Measurements from ENCODE around the gene SSBP2. TPM values are rescaled to one million over a fixed set of nuclear protein-coding genes. Genes with fewer than 3 reads are reported as not detected.

SSBP2 gene
- total RNA-seq, 4 donors from 2014 or later, result 48.6 to 80.4 (median 71.9) TPM

GRCh38 chr5:81506378-81506777 lies 244.5 kb downstream of the SSBP2 start:
- no peak for TF ChIP-seq CTCF (IDR thresholded peaks at IDR 0.05; ENCODE audit: low read depth)

GRCh38 chr5:81505672-81506071 lies 245.2 kb downstream of the SSBP2 start:
- TF ChIP-seq CTCF (IDR thresholded peaks at IDR 0.05; ENCODE audit: low read depth), result no peak

GRCh38 chr5:81495286-81495685 lies 255.6 kb downstream of the SSBP2 start:
- TF ChIP-seq CTCF (IDR thresholded peaks at IDR 0.05; ENCODE audit: low read depth), result no peak

GRCh38 chr5:81488862-81489261 lies 262.0 kb downstream of the SSBP2 start:
- TF ChIP-seq CTCF (IDR thresholded peaks at IDR 0.05; ENCODE audit: low read depth), result no peak

- no peak for TF ChIP-seq CTCF (IDR thresholded peaks at IDR 0.05; ENCODE audit: low read depth)
Measured at GRCh38 chr5:81486711-81487110, 264.2 kb downstream of the SSBP2 start.

- TF ChIP-seq CTCF (IDR thresholded peaks at IDR 0.05; ENCODE audit: low read depth), result no peak
Measured at GRCh38 chr5:81482595-81482994, 268.3 kb downstream of the SSBP2 start.

- TF ChIP-seq CTCF (IDR thresholded peaks at IDR 0.05; ENCODE audit: low read depth), result no peak
Measured at GRCh38 chr5:81469676-81470075, 281.2 kb downstream of the SSBP2 start.

Data from subcutaneous adipose tissue (tissue), 4 donors.